Trophoblast cell (in vitro differentiated cells and primary cell): ENCODE results near the gene NECAB3.
"Not testable (repeated sequence)": the region's sequence is repeated elsewhere in the genome, so short reads cannot be mapped to it uniquely, and the experiment has no call there.

Source experiments
- DNase-seq, 2 donors: peaks; one replicate each; pipeline ENCODE4 v3.0.0-alpha.2; 2016
- H2AFZ ChIP-seq: 2 replicates; pipeline ENCODE4 v1.6.1; 2013; ENCODE audit warnings: low read length, moderate library complexity, mild to moderate bottlenecking; ENCODE audit not compliant: insufficient read depth, poor library complexity
- H2AK5ac ChIP-seq: 2 replicates; pipeline ENCODE4 v1.6.1; 2013; ENCODE audit warnings: mild to moderate bottlenecking, low read length
- H2BK120ac ChIP-seq: 2 replicates; pipeline ENCODE4 v1.6.1; 2013; ENCODE audit warnings: low read length, mild to moderate bottlenecking, moderate library complexity; ENCODE audit not compliant: insufficient read depth, poor library complexity
- H2BK12ac ChIP-seq: 2 replicates; pipeline ENCODE4 v1.6.1; 2013; ENCODE audit warnings: mild to moderate bottlenecking, low read length, moderate library complexity
- H2BK5ac ChIP-seq: 2 replicates; pipeline ENCODE4 v1.6.1; 2013; ENCODE audit warnings: low read length, low read depth, moderate library complexity, mild to moderate bottlenecking; ENCODE audit not compliant: poor library complexity
- H3K14ac ChIP-seq: 2 replicates; pipeline ENCODE4 v1.6.1; 2013; ENCODE audit warnings: mild to moderate bottlenecking, low read length
- H3K18ac ChIP-seq: 2 replicates; pipeline ENCODE4 v1.6.1; 2013; ENCODE audit warnings: mild to moderate bottlenecking, low read length
- H3K23ac ChIP-seq: 2 replicates; pipeline ENCODE4 v1.6.1; 2013; ENCODE audit warnings: low read length
- H3K27ac ChIP-seq: 2 replicates; pipeline ENCODE4 v1.5.1; 2013; ENCODE audit warnings: low read depth, mild to moderate bottlenecking, inconsistent platforms, low read length, moderate library complexity
- H3K27me3 ChIP-seq: 2 replicates; pipeline ENCODE4 v1.6.1; 2013; ENCODE audit warnings: inconsistent platforms, mild to moderate bottlenecking, low read length, moderate library complexity; ENCODE audit not compliant: insufficient read depth
- H3K36me3 ChIP-seq, 2 experiments: 1 replicate in 1 of 2; 2 replicates in 1 of 2; pipeline ENCODE4 v1.6.1; 2013; ENCODE audit warnings: low read length in 2 of 2, mild to moderate bottlenecking in 2 of 2, moderate library complexity in 1 of 2; ENCODE audit not compliant: insufficient read depth in 2 of 2, control insufficient read depth in 1 of 2
- H3K4ac ChIP-seq: 2 replicates; pipeline ENCODE4 v1.6.1; 2013; ENCODE audit warnings: low read depth, mild to moderate bottlenecking, low read length, moderate library complexity
- H3K4me1 ChIP-seq, 2 experiments: 1 replicate in 1 of 2; 2 replicates in 1 of 2; pipeline ENCODE4 v1.6.1; 2013; ENCODE audit warnings: low read length in 2 of 2, mild to moderate bottlenecking in 2 of 2, moderate library complexity in 1 of 2; ENCODE audit not compliant: insufficient read depth in 2 of 2, control insufficient read depth in 1 of 2
- H3K4me2 ChIP-seq: 2 replicates; pipeline ENCODE4 v1.6.1; 2013; ENCODE audit warnings: inconsistent platforms, mild to moderate bottlenecking, low read length, moderate library complexity
- H3K4me3 ChIP-seq: 2 replicates; pipeline ENCODE4 v1.5.1; 2013; ENCODE audit warnings: mild to moderate bottlenecking, low read depth, low read length, inconsistent platforms
- H3K79me1 ChIP-seq: one replicate; pipeline ENCODE4 v1.6.1; 2013; ENCODE audit warnings: low read length
- H3K79me2 ChIP-seq: 2 replicates; pipeline ENCODE4 v1.6.1; 2013; ENCODE audit warnings: low read length, mild to moderate bottlenecking; ENCODE audit not compliant: control insufficient read depth, insufficient read depth, poor library complexity
- H3K9ac ChIP-seq: 2 replicates; pipeline ENCODE4 v1.6.1; 2013; ENCODE audit warnings: mild to moderate bottlenecking, low read length
- H3K9me3 ChIP-seq: 2 replicates; pipeline ENCODE4 v1.6.1; 2013; ENCODE audit warnings: low read depth, mild to moderate bottlenecking, control low read depth, inconsistent platforms, low read length; ENCODE audit not compliant: insufficient read depth
- H4K12ac ChIP-seq: 2 replicates; pipeline ENCODE4 v1.6.1; 2013; ENCODE audit warnings: low read depth, mild to moderate bottlenecking, low read length, moderate library complexity
- H4K8ac ChIP-seq: 2 replicates; pipeline ENCODE4 v1.6.1; 2013; ENCODE audit warnings: low read depth, mild to moderate bottlenecking, low read length, moderate library complexity
- H4K91ac ChIP-seq: one replicate; pipeline ENCODE4 v1.6.1; 2013; ENCODE audit warnings: low read depth, mild to moderate bottlenecking, low read length, moderate library complexity
- WGBS: extraction: QIAGEN DNeasy Blood & Tissue Kit; methylation state at CpG from one replicate; pipeline ENCODE4 v1.1.7; 2013; ENCODE audit warnings: missing lambda C conversion rate; ENCODE audit not compliant: insufficient read length, insufficient coverage; ENCODE audit errors: extremely low coverage; 5-methylcytosine and 5-hydroxymethylcytosine counted together

The NECAB3 gene

DNA sequence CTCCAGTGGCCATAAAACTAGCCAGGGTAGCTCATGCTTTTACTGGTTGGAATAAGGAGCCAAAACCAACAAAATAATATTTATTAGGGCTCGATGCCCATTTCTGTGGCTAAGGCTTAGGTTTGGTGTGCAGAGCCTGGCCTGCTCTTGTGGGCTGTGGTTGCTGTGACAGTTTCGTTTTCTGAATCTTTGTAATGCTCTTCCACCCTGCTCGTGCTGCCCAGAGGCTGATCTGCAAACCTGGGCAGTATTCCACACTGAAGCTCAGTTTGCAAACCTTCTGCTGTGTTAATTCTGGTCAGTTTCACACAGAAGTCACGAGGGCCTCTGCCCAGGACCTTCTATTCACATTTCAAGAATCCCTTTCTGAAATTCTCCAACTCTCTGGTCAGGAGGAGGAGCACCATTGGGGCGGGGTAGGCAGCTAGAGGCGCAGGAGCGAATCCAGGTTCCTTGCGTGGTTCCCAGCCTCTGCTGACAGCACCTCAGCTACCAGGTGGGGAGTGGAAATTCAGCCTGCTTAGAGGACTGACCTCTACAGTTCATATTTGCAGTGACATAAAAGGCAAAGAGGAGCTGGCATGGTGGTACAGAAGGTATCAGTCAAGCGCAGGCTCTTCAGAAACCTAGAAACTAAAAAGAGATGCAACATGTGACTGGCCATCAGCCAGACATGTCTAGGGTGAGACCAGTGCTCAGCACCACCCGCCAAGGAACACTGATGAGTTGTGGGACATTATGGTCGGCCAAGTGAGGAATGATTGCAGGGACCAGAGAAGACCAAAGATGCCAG, 26.4 kb downstream of the NECAB3 start:
- no peak overlapping the region for H2BK120ac ChIP-seq
- no peak overlapping the region for H3K4me2 ChIP-seq
- H4K91ac ChIP-seq: no peak overlapping the region
- H3K79me2 ChIP-seq: no peaks in the 10 kb centered on the region
- H2BK5ac ChIP-seq: no peak overlapping the region
- DNase-seq: no peak
- H3K23ac ChIP-seq: no peak overlapping the region
- no peak overlapping the region for H3K4me3 ChIP-seq
- no CpG with 5 or more reads among the region's 11 CpGs for WGBS
- no peak overlapping the region for H3K27ac ChIP-seq
- no peak overlapping the region for H3K4ac ChIP-seq
- H3K4me1 ChIP-seq: peaks cover 0 to 2% of the 10 kb centered on the region in 2 experiments
- no peak overlapping the region for H3K14ac ChIP-seq
- H3K18ac ChIP-seq: no peak overlapping the region
- H2AK5ac ChIP-seq: no peak overlapping the region
- no peak overlapping the region for H4K8ac ChIP-seq
- no peaks in the 10 kb centered on the region for H3K27me3 ChIP-seq
- H3K36me3 ChIP-seq: peaks cover 13 to 17% of the 10 kb centered on the region in 2 experiments
- H2BK12ac ChIP-seq: no peak overlapping the region
- no peaks in the 10 kb centered on the region for H3K9me3 ChIP-seq
- H4K12ac ChIP-seq: no peak overlapping the region
- no peak overlapping the region for H3K9ac ChIP-seq
- no peak overlapping the region for H2AFZ ChIP-seq
- no peaks in the 10 kb centered on the region for H3K79me1 ChIP-seq

DNA sequence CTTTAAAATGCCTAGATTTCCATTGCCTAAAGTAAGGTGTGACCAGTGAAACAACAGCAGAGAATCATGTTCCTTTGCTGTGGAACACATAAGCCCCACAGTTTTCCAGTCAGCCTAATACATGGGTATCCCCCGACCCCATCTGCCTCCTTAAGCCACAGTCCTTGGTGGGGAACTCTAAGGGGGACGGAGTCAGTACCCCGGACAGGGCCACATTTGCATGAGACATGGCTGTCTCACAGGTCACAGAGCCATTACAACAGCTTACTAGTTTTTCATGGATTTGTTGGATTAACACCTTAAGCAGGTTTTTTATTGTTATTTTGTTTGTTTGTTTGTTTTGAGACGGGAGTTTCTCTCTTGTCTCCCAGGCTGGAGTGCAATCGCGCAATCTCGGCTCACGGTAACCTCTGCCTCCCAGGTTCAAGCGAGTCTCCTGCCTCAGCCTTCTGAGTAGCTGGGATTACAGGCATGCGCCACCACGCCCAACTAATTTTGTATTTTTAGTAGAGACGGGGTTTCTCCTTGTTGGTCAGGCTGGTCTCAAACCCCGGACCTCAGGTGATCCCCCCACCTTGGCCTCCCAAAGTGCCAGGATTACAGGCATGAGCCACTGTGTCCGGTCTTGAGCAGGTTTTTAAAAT, 27.1 kb downstream of the NECAB3 start:
- H3K36me3 ChIP-seq: peaks cover 16 to 17% of the 10 kb centered on the region in 2 experiments
- not testable (repeated sequence) for H3K79me2 ChIP-seq, H3K14ac ChIP-seq, H3K4me2 ChIP-seq, H3K27me3 ChIP-seq, H3K4me1 ChIP-seq, H3K23ac ChIP-seq, H3K79me1 ChIP-seq, H3K4ac ChIP-seq, H3K9ac ChIP-seq, H4K12ac ChIP-seq, H2BK5ac ChIP-seq, H4K91ac ChIP-seq, H2BK120ac ChIP-seq, H2AK5ac ChIP-seq, H2BK12ac ChIP-seq, H4K8ac ChIP-seq, DNase-seq, H3K9me3 ChIP-seq, H2AFZ ChIP-seq, H3K18ac ChIP-seq, H3K27ac ChIP-seq, H3K4me3 ChIP-seq
- WGBS: no CpG with 5 or more reads among the region's 14 CpGs

DNA sequence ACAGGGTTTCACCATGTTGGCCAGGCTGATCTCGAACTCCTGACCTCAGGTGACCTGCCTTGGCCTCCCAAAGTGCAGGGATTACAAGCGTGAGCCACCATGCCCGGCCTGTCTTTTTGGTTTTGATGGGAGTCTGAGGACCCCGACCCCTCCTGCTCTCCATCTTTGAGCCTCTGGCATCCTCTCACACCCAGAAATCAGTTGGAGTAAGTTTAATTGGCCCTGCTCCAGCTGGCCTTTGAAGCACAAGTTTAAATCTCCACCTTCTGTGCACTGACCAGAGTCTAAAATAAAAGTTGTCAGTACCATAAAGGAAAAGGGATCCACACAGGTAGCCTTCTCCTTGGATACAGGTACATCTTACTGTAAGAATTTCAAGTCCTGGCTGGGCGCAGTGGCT, 28.0 kb downstream of the NECAB3 start:
- Histone ChIP-seq H3K18ac (no peak overlapping the region), H3K36me3 (peaks cover 19 to 20% of the 10 kb centered on the region in 2 experiments), H2BK12ac (no peak overlapping the region), H3K4me2 (no peak overlapping the region), H3K4ac (no peak overlapping the region), H3K14ac (no peak overlapping the region), H2AK5ac (no peak overlapping the region), H3K79me2 (no peaks in the 10 kb centered on the region), H3K27me3 (no peaks in the 10 kb centered on the region), H2BK5ac (no peak overlapping the region), H4K91ac (no peak overlapping the region), H3K4me1 (peaks cover 0 to 2% of the 10 kb centered on the region in 2 experiments), H3K23ac (no peak overlapping the region), H4K8ac (no peak overlapping the region), H3K27ac (no peak overlapping the region), H3K9ac (no peak overlapping the region), H4K12ac (no peak overlapping the region), H3K79me1 (no peaks in the 10 kb centered on the region), H2AFZ (no peak overlapping the region), H2BK120ac (no peak overlapping the region), H3K4me3 (no peak overlapping the region), H3K9me3 (no peaks in the 10 kb centered on the region)
- no peak for DNase-seq
- no CpG with 5 or more reads among the region's 5 CpGs for WGBS

- H2AFZ ChIP-seq: no peak overlapping the region
- H3K79me2 ChIP-seq: no peaks in the 10 kb centered on the region
- WGBS: no CpG with 5 or more reads among the region's 2 CpGs
- no peak for DNase-seq
- H3K14ac ChIP-seq: no peak overlapping the region
- no peaks in the 10 kb centered on the region for H3K9me3 ChIP-seq
- no peaks in the 10 kb centered on the region for H3K79me1 ChIP-seq
- H3K4ac ChIP-seq: no peak overlapping the region
- no peak overlapping the region for H4K12ac ChIP-seq
- H3K9ac ChIP-seq: no peak overlapping the region
- no peak overlapping the region for H2AK5ac ChIP-seq
- no peak overlapping the region for H3K18ac ChIP-seq
- H2BK12ac ChIP-seq: no peak overlapping the region
- H3K27ac ChIP-seq: no peak overlapping the region
- H3K4me1 ChIP-seq: peaks cover 0 to 2% of the 10 kb centered on the region in 2 experiments
- no peak overlapping the region for H2BK120ac ChIP-seq
- no peak overlapping the region for H3K4me3 ChIP-seq
- H3K23ac ChIP-seq: no peak overlapping the region
- H3K36me3 ChIP-seq: peaks cover 20 to 23% of the 10 kb centered on the region in 2 experiments
- no peak overlapping the region for H2BK5ac ChIP-seq
- no peak overlapping the region for H3K4me2 ChIP-seq
- H4K91ac ChIP-seq: no peak overlapping the region
- H4K8ac ChIP-seq: no peak overlapping the region
- H3K27me3 ChIP-seq: no peaks in the 10 kb centered on the region
Observed at GRCh38 chr20:33645396-33645795, 28.8 kb downstream of the NECAB3 start.
